ENCODE results near the gene PLA2G1B.
A peak's percentile ranks its signal among the peaks of the same experiment; 100 is the strongest.

Gene PLA2G1B

GRCh38 chr12:120369603-120370342, 42.2 kb upstream of the PLA2G1B start:
- H3K27ac ChIP-seq = peak overlapping the region; percentile 74
- TF ChIP-seq ZFX (IDR thresholded peaks at IDR 0.05; ENCODE audit: borderline replicate concordance) = no peak
- TF ChIP-seq, protein P1, sequence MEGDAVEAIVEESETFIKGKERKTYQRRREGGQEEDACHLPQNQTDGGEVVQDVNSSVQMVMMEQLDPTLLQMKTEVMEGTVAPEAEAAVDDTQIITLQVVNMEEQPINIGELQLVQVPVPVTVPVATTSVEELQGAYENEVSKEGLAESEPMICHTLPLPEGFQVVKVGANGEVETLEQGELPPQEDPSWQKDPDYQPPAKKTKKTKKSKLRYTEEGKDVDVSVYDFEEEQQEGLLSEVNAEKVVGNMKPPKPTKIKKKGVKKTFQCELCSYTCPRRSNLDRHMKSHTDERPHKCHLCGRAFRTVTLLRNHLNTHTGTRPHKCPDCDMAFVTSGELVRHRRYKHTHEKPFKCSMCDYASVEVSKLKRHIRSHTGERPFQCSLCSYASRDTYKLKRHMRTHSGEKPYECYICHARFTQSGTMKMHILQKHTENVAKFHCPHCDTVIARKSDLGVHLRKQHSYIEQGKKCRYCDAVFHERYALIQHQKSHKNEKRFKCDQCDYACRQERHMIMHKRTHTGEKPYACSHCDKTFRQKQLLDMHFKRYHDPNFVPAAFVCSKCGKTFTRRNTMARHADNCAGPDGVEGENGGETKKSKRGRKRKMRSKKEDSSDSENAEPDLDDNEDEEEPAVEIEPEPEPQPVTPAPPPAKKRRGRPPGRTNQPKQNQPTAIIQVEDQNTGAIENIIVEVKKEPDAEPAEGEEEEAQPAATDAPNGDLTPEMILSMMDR (IDR thresholded peaks at IDR 0.05) = no peak

DNA sequence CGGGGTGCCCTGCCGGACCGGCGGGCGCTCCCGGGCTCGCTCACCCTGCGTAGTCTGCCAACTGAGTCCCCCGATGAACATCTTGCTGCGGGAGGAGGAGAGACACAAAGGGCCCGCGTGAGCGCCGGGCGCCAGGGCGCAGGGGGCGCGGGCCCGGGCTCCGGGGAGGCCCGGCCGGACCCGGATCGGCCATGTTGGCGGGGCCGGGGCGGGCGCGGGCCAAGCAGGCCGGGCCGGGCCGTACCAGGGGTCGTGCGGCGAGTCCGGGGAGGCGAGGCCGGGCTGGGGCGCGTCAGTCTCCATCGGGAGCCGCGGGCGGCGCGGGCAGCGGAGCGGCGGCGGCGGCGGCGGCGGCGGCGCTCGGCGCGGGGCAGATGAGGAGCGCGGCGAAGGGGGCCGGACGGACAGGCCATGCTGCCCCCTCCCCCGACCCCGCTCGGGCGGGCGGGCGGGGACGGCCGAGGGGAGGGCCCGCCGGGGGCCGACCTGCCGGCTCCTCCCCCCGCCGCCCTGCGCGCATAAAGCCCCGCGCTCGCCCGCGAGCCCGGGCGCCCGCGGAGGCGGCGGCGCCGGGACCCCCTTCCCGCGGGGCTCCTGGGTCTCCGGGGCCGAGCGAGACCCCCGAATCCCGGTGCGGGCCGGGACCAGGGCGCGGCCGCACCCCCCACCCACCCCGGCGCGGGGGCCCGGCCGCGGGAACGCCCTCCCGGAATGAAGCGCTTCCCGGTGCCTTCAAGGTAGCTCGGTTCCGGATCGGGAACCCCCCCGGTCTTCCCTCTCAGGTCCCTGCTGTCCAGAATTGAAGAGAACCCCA, 41.4 kb upstream of the PLA2G1B start, which contains the start of gene MSI1:
Gene MSI1 (minus strand): TSS at position 376 of the 814 bp plus-strand sequence. CDS start 73 bp downstream, at position 303.
- peak within 1 kb of the TSS; percentile 74 for H3K27ac ChIP-seq
- no peak for TF ChIP-seq ZFX (IDR thresholded peaks at IDR 0.05; ENCODE audit: borderline replicate concordance)
- TF ChIP-seq, protein P1 (IDR thresholded peaks at IDR 0.05) = no peak

DNA sequence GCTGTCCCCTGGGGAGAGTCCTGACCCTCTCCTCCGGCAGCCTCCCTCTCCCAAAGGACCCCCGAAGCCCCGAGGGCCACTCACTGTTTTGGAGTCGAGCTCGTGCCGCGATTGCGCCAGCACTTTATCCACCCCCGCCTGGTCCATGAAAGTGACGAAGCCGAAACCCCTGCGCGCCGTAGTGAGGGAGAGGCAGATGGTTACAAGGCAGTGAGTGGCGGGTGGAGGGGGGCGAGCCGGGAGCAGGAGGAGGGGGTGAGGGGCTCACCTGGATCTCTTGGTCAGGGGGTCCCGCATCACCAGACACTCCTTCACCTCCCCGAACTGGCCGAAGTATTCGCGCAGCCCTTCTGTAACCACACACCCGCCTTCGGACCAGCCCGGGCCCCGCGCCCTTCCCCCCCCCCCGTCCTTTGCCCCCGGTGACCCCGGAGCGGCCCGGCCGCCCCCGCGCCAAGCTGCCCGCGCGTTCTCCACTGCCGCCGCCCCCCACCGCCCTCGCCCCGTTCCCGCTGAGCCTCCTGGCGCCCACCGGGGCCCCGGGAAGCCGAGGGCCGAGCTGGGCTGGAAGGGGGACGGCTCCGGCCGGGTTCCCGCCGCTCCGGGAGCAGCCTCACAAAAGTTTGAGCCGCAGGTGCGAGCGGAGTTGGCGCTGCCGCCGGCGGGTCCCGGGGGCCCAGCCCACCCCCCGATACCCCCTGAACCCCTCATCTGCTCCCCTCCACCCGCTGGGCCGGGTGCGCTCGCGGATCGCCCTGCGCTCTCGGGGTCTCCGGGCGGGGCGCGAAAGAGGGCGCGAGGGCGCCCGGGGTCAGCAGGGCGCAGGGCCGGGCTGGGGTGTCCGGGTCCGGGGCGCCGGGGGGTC, 40.6 kb upstream of the PLA2G1B start:
- H3K27ac ChIP-seq = peak overlapping the region; percentile 74
- no peak for TF ChIP-seq ZFX (IDR thresholded peaks at IDR 0.05; ENCODE audit: borderline replicate concordance)
- TF ChIP-seq, protein P1 (IDR thresholded peaks at IDR 0.05) = no peak

DNA sequence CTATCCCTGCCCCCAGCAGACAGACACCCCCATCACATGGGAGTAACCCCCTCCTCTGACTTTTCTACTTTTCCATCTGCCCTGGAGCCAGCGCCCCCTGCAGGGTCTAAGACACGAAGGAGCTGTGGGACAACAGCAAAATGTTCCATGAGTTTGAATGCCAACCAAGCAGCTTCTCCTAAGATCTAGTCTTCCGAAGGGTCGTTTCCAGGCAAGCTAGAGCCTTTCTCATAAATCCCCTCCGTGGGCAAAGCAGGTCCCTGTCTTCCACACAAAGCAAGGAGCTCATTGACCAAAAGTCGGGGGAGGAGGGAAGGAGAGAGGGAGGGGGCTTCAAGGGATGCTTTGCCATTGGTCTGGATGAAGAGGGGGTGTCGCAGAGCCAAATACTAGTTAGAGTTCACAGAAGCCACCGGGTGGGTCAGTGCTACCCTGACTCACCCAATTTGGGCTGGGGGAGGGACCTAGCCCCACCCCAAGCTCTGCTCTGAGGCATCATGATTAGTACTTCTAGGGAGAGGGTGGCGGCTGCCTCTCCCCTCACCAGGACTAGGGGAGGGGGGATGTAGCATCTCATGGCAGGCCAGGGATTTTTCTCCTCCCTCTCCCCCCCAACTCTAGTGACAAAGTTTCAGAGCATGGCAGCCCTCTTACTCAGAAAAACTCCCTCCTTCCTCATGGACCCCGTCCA, 39.8 kb upstream of the PLA2G1B start:
- TF ChIP-seq, protein P1 (IDR thresholded peaks at IDR 0.05) = peak; percentile 85
- no peak for TF ChIP-seq ZFX (IDR thresholded peaks at IDR 0.05; ENCODE audit: borderline replicate concordance)

GRCh38 chr12:120366845-120367232, 39.3 kb upstream of the PLA2G1B start:
- TF ChIP-seq, protein P1 (IDR thresholded peaks at IDR 0.05) = no peak
- TF ChIP-seq ZFX (IDR thresholded peaks at IDR 0.05; ENCODE audit: borderline replicate concordance) = no peak
- peak overlapping the region; percentile 74 for H3K27ac ChIP-seq

More for the DNA sequence above, 39.8 kb upstream of the PLA2G1B start:
- peak overlapping the region; percentile 74 for H3K27ac ChIP-seq

GRCh38 chr12:120366341-120366705, 38.7 kb upstream of the PLA2G1B start:
- peak overlapping the region; percentile 74 for H3K27ac ChIP-seq
- TF ChIP-seq, protein P1 (IDR thresholded peaks at IDR 0.05) = no peak
- TF ChIP-seq ZFX (IDR thresholded peaks at IDR 0.05; ENCODE audit: borderline replicate concordance) = no peak

All from 22Rv1 (cell line).